DND-41 (cell line): ENCODE measurements around the gene ACACA.
"Not testable (repeated sequence)": the region's sequence is repeated elsewhere in the genome, so short reads cannot be mapped to it uniquely, and the experiment has no call there.

Experiments used
- ATAC-seq: fragments of 200-7000 bp; cut with Tn5 transposase; 3 replicates; pipeline ENCODE4 v1.9.1; 2021; ENCODE audit warnings: low read depth; ENCODE audit not compliant: insufficient read depth
- DNase-seq: peaks from one replicate; pipeline ENCODE4 v3.0.0-alpha.2; 2020
- H2AFZ ChIP-seq: 2 replicates; pipeline ENCODE4 v1.6.0; 2012; ENCODE audit warnings: low read depth, low read length
- H3K27ac ChIP-seq: 2 replicates; pipeline ENCODE4 v1.5.1; 2012; ENCODE audit warnings: low read length, inconsistent platforms
- H3K27me3 ChIP-seq: fragments of 200-600 bp; sonication (generic); 2 replicates; pipeline ENCODE4 v1.6.0; 2012; ENCODE audit warnings: low read length, mild to moderate bottlenecking, inconsistent platforms; ENCODE audit not compliant: insufficient read depth, poor library complexity
- H3K36me3 ChIP-seq: 2 replicates; pipeline ENCODE4 v1.5.1; 2012; ENCODE audit warnings: low read length, inconsistent platforms; ENCODE audit not compliant: insufficient read depth
- H3K4me1 ChIP-seq: 2 replicates; pipeline ENCODE4 v1.5.1; 2012; ENCODE audit warnings: mild to moderate bottlenecking, low read length; ENCODE audit not compliant: insufficient read depth
- H3K4me2 ChIP-seq: 2 replicates; pipeline ENCODE4 v1.6.0; 2012; ENCODE audit warnings: mild to moderate bottlenecking, moderate library complexity, low read length, inconsistent platforms; ENCODE audit not compliant: insufficient read depth
- H3K4me3 ChIP-seq, 2 experiments: fragments of 200-600 bp in 1 of 2; shearing (Covaris generic) in 1 of 2; 2 replicates each; pipeline ENCODE4 v1.5.1; 2012 to 2016; ENCODE audit warnings: inconsistent platforms in 2 of 2, low read length in 2 of 2, mild to moderate bottlenecking in 2 of 2, low read depth in 1 of 2, moderate library complexity in 1 of 2
- H3K79me2 ChIP-seq: 2 replicates; pipeline ENCODE4 v1.6.0; 2012; ENCODE audit warnings: low read length, inconsistent platforms; ENCODE audit not compliant: insufficient read depth
- H3K9ac ChIP-seq: 2 replicates; pipeline ENCODE4 v1.6.0; 2012; ENCODE audit warnings: low read depth, mild to moderate bottlenecking, inconsistent platforms, low read length, moderate library complexity
- H3K9me3 ChIP-seq: 2 replicates; pipeline ENCODE4 v1.5.1; 2012; ENCODE audit warnings: low read length, moderate library complexity, mild to moderate bottlenecking, inconsistent platforms; ENCODE audit not compliant: insufficient read depth, severe bottlenecking
- H4K20me1 ChIP-seq: 2 replicates; pipeline ENCODE4 v1.6.0; 2012; ENCODE audit warnings: low read length; ENCODE audit not compliant: insufficient read depth
- CTCF ChIP-seq: IDR thresholded peaks from 2 replicates; pipeline ENCODE4 v1.5.1; 2012; ENCODE audit warnings: borderline replicate concordance, low read length, moderate library complexity, mild to moderate bottlenecking; ENCODE audit not compliant: poor library complexity, severe bottlenecking; ENCODE audit errors: extremely low read depth
- EZH2 ChIP-seq: IDR thresholded peaks from 3 replicates; pipeline ENCODE4 v1.6.1; 2012; ENCODE audit warnings: borderline replicate concordance, low read depth, mild to moderate bottlenecking, moderate library complexity, low read length, inconsistent platforms; ENCODE audit not compliant: severe bottlenecking

ACACA gene

GRCh38 chr17:37148156-37148555 is 258.5 kb downstream of the ACACA start:
- Histone ChIP-seq H3K9ac (no peak overlapping the region), H3K4me2 (no peak overlapping the region), H3K36me3 (peaks cover 62% of the 10 kb centered on the region), H3K79me2 (no peaks in the 10 kb centered on the region), H3K27ac (no peak overlapping the region), H4K20me1 (no peaks in the 10 kb centered on the region), H3K9me3 (no peaks in the 10 kb centered on the region), H3K4me1 (no peaks in the 10 kb centered on the region), H3K27me3 (no peaks in the 10 kb centered on the region), H2AFZ (no peak overlapping the region), H3K4me3 (no peak overlapping the region)
- ATAC-seq (no peak), DNase-seq (no peak)
- no peak for TF ChIP-seq EZH2

GRCh38 chr17:37147301-37147812 is 259.3 kb downstream of the ACACA start:
- no peak overlapping the region for H2AFZ ChIP-seq
- H3K9me3 ChIP-seq: no peaks in the 10 kb centered on the region
- H3K4me3 ChIP-seq: no peak overlapping the region
- no peak for TF ChIP-seq CTCF
- no peak for TF ChIP-seq EZH2
- no peaks in the 10 kb centered on the region for H3K79me2 ChIP-seq
- ATAC-seq (no peak), DNase-seq (no peak)
- no peaks in the 10 kb centered on the region for H4K20me1 ChIP-seq
- no peak overlapping the region for H3K27ac ChIP-seq
- no peak overlapping the region for H3K9ac ChIP-seq
- peaks cover 61% of the 10 kb centered on the region for H3K36me3 ChIP-seq
- no peaks in the 10 kb centered on the region for H3K27me3 ChIP-seq
- H3K4me2 ChIP-seq: no peak overlapping the region
- no peaks in the 10 kb centered on the region for H3K4me1 ChIP-seq

- Histone ChIP-seq H3K79me2 (no peaks in the 10 kb centered on the region), H4K20me1 (no peaks in the 10 kb centered on the region), H3K36me3 (peaks cover 60% of the 10 kb centered on the region), H3K4me1 (no peaks in the 10 kb centered on the region), H3K4me2 (no peak overlapping the region), H3K27ac (no peak overlapping the region), H3K9me3 (no peaks in the 10 kb centered on the region), H3K9ac (no peak overlapping the region), H3K4me3 (no peak overlapping the region), H2AFZ (no peak overlapping the region), H3K27me3 (no peaks in the 10 kb centered on the region)
- ATAC-seq: no peak
- DNase-seq: no peak
- TF ChIP-seq EZH2 (no peak), CTCF (no peak)
These were observed 260.3 kb downstream of the ACACA start for GRCh38 chr17:37146086-37147064.

GRCh38 chr17:37144075-37144701 is 262.4 kb downstream of the ACACA start:
- H3K36me3 ChIP-seq: peaks cover 53% of the 10 kb centered on the region
- no peaks in the 10 kb centered on the region for H3K9me3 ChIP-seq
- no peaks in the 10 kb centered on the region for H3K4me1 ChIP-seq
- no peak overlapping the region for H3K9ac ChIP-seq
- no peak overlapping the region for H3K4me3 ChIP-seq
- H3K4me2 ChIP-seq: no peak overlapping the region
- no peak overlapping the region for H3K27ac ChIP-seq
- H3K79me2 ChIP-seq: no peaks in the 10 kb centered on the region
- H4K20me1 ChIP-seq: no peaks in the 10 kb centered on the region
- ATAC-seq (no peak), DNase-seq (no peak)
- H3K27me3 ChIP-seq: no peaks in the 10 kb centered on the region
- no peak overlapping the region for H2AFZ ChIP-seq
- no peak for TF ChIP-seq CTCF
- TF ChIP-seq EZH2: no peak

GRCh38 chr17:37143558-37143957 is 263.1 kb downstream of the ACACA start:
- H3K4me3 ChIP-seq, H3K4me2 ChIP-seq, H3K4me1 ChIP-seq, DNase-seq, H3K27me3 ChIP-seq, ATAC-seq, H2AFZ ChIP-seq, H3K9me3 ChIP-seq, H3K9ac ChIP-seq, H3K27ac ChIP-seq, H3K79me2 ChIP-seq, H4K20me1 ChIP-seq: not testable (repeated sequence)
- H3K36me3 ChIP-seq: peaks cover 52% of the 10 kb centered on the region
